Hindlimb muscle (tissue), 1 donor: ENCODE data around the gene PRKN. TPM values are rescaled to one million over a fixed set of nuclear protein-coding genes. Genes with fewer than 3 reads are reported as not detected.

Experiments used
- DNase-seq: peaks from one replicate; pipeline ENCODE4 v3.0.0-alpha.2; 2013
- polyA plus RNA-seq: library from polyadenylated mRNA; unstranded; fragments of 120-200 nt; gene quantifications from one replicate; pipeline ENCODE4 v1.2.1, GENCODE V29; 2013; ENCODE audit not compliant: insufficient read length

PRKN gene
- polyA plus RNA-seq, 1 donor = 4.5 TPM

- DNase-seq = peak; percentile 36
These were observed 549.8 kb downstream of the PRKN start for GRCh38 chr6:162177746-162178145.

GRCh38 chr6:162173466-162173865 is 554.1 kb downstream of the PRKN start:
- no peak for DNase-seq

- DNase-seq = no peak
These were observed 562.1 kb downstream of the PRKN start for GRCh38 chr6:162165479-162165878.

- DNase-seq = no peak
These were observed 570.2 kb downstream of the PRKN start for GRCh38 chr6:162157167-162157870.

- no peak for DNase-seq
These were observed 571.4 kb downstream of the PRKN start for GRCh38 chr6:162156146-162156545.

- no peak for DNase-seq
These were observed 572.6 kb downstream of the PRKN start for GRCh38 chr6:162154930-162155329.

GRCh38 chr6:162154001-162154400 is 573.6 kb downstream of the PRKN start:
- DNase-seq = no peak

- DNase-seq = no peak
These were observed 574.4 kb downstream of the PRKN start for GRCh38 chr6:162153120-162153519.

GRCh38 chr6:162151021-162151665 is 576.4 kb downstream of the PRKN start:
- no peak for DNase-seq

GRCh38 chr6:162150295-162150694 is 577.3 kb downstream of the PRKN start:
- DNase-seq = no peak

GRCh38 chr6:162149786-162150185 is 577.8 kb downstream of the PRKN start:
- no peak for DNase-seq

GRCh38 chr6:162147805-162148204 is 579.8 kb downstream of the PRKN start:
- DNase-seq = no peak

GRCh38 chr6:162147281-162147680 is 580.3 kb downstream of the PRKN start:
- DNase-seq = no peak

- DNase-seq = no peak
These were observed 587.2 kb downstream of the PRKN start for GRCh38 chr6:162140251-162140852.

GRCh38 chr6:162125659-162126058 is 601.9 kb downstream of the PRKN start:
- no peak for DNase-seq

GRCh38 chr6:162124710-162125435 is 602.7 kb downstream of the PRKN start:
- DNase-seq = no peak

GRCh38 chr6:162123797-162124196 is 603.8 kb downstream of the PRKN start:
- no peak for DNase-seq

- peak; percentile 66 for DNase-seq
These were observed 608.2 kb downstream of the PRKN start for GRCh38 chr6:162119341-162119740.

- DNase-seq = no peak
These were observed 608.9 kb downstream of the PRKN start for GRCh38 chr6:162118706-162119105.

- DNase-seq = no peak
These were observed 610.6 kb downstream of the PRKN start for GRCh38 chr6:162116902-162117525.

GRCh38 chr6:162109480-162110050 is 618.0 kb downstream of the PRKN start:
- no peak for DNase-seq

GRCh38 chr6:162108041-162108440 is 619.5 kb downstream of the PRKN start:
- DNase-seq = no peak
